ENCODE measurements around the gene IPO4.

GRCh38 chr14:24181371-24182077 is 7.1 kb downstream of the IPO4 start:
- TF ChIP-seq CTCF (conservative IDR thresholded peaks at IDR 0.05; ENCODE audit: low read depth, low read length): no peak
- no peak for TF ChIP-seq EZH2 (IDR thresholded peaks at IDR 0.05; ENCODE audit: borderline replicate concordance, low read depth, low read length, poor library complexity, severe bottlenecking)
